ENCODE data around the gene GPC4. TPM values are rescaled to one million over a fixed set of nuclear protein-coding genes. Genes with fewer than 3 reads are reported as not detected.
A peak's percentile ranks its signal among the peaks of the same experiment; 100 is the strongest.
"Not testable (repeated sequence)": the region's sequence is repeated elsewhere in the genome, so short reads cannot be mapped to it uniquely, and the experiment has no call there.

GPC4 gene
- total RNA-seq, 2 donors from 2014 or later = not detected

- Mint-ChIP-seq H3K4me1 (ENCODE audit: low read depth in 2 of 2) (no peaks in the 10 kb centered on the region), H3K27me3 (peaks cover 0 to 13% of the 10 kb centered on the region in 2 donors), H3K27ac (no peak overlapping the region), H3K4me3 (no peak overlapping the region), H3K36me3 (no peaks in the 10 kb centered on the region), H3K9me3 (no peaks in the 10 kb centered on the region)
- ATAC-seq (no peak), DNase-seq (ENCODE audit: low spot score) (no peak)
Observed at GRCh38 chrX:133300591-133300990, 114.7 kb downstream of the GPC4 start.

DNA sequence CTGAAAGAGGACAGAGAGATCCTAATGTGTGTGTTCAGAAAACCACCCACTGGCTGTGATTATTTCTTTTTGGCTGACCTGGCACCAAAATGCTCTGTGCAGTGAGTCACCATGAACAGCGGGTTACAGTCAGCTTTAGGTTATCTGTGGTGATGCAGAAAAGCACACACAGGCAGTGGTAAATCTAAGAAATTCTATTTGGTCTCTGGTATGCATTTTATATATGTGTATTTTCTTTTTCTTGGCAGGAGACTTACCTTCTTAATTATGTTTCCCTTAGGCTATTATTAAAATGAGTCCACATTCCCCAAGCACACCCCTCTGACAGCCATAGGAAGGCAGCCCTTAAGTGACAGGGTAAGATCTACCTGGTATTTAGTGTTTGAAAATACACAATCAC, 118.0 kb downstream of the GPC4 start:
- no peak overlapping the region for H3K27ac Mint-ChIP-seq
- no peaks in the 10 kb centered on the region for H3K9me3 Mint-ChIP-seq
- no peaks in the 10 kb centered on the region for H3K36me3 Mint-ChIP-seq
- no peak for ATAC-seq
- peaks cover 0 to 3% of the 10 kb centered on the region in 2 donors for H3K27me3 Mint-ChIP-seq
- no peak for DNase-seq (ENCODE audit: low spot score)
- H3K4me1 Mint-ChIP-seq (ENCODE audit: low read depth in 2 of 2) = no peaks in the 10 kb centered on the region
- H3K4me3 Mint-ChIP-seq = no peak overlapping the region

DNA sequence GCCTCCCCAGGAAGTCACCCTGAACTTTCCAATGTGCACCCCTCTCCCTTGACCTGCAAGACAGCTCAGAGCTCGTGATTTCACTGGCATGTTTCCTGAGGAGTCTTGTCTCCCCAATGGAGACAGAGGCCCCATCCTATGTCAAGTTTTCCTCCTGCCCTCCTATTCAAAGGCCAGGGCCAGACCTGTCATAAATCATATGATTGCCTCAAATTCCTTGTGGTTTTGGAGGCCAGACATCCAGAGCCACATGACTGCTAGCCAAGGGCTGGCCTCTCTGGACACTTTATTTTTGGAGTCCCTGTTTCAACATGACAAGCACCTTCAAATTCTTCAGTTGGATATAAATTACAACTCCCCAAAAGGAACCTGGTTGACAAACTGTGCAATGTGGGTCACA, 121.2 kb downstream of the GPC4 start:
- Mint-ChIP-seq H3K27ac (no peak overlapping the region), H3K27me3 (peaks cover 0 to 3% of the 10 kb centered on the region in 2 donors), H3K4me3 (no peak overlapping the region), H3K9me3 (no peaks in the 10 kb centered on the region), H3K4me1 (ENCODE audit: low read depth in 2 of 2) (no peaks in the 10 kb centered on the region), H3K36me3 (no peaks in the 10 kb centered on the region)
- no peak for DNase-seq (ENCODE audit: low spot score)
- no peak for ATAC-seq

DNA sequence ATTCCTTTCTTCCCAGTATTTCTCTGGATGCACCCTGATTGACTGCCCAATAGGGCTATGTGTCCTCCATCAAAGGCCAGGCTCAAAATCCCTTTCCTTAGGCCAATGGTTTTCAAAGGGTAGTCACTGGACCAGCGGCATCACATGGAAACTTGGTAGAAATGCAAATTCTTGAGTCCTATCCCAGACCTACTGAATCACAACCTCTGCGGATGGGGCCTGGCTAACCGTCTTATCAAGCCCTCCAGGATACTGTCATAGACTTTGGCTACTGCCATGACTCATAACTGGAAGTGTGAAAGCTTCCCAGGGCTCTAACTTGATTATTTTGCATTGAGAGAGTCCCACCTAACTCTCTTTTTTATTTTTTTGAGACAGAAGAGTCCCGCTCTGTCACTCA, 125.2 kb downstream of the GPC4 start:
- Mint-ChIP-seq H3K27ac (no peak overlapping the region), H3K4me3 (no peak overlapping the region)
- ATAC-seq = no peak

DNA sequence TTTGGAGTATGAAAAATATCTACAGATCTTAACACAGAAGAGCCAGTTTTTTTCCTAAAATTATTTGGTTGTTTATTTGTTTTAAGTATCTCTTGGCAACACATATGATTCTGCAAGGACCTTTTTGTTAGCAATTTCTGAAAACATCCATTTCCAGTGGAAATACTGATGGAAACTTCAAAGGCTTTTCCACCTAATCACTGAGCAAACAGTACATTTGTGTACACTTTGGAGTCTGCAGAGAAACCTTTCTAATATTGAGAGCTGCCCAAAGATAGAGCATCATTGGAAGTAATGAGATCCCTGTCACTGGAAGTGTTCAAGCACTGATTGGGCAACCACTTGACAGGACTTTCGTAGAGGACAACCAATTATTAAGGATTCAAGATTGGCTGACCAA, 127.4 kb downstream of the GPC4 start:
- Mint-ChIP-seq H3K4me3 (no peak overlapping the region), H3K27ac (no peak overlapping the region), H3K4me1 (ENCODE audit: low read depth in 2 of 2) (no peaks in the 10 kb centered on the region), H3K36me3 (no peaks in the 10 kb centered on the region), H3K27me3 (peaks cover 0 to 2% of the 10 kb centered on the region in 2 donors), H3K9me3 (no peaks in the 10 kb centered on the region)
- DNase-seq (ENCODE audit: low spot score) (no peak), ATAC-seq (no peak)

More for the DNA sequence above, 125.2 kb downstream of the GPC4 start:
- no peak for DNase-seq (ENCODE audit: low spot score)
- no peaks in the 10 kb centered on the region for H3K9me3 Mint-ChIP-seq
- H3K27me3 Mint-ChIP-seq = peaks cover 0 to 2% of the 10 kb centered on the region in 2 donors
- no peaks in the 10 kb centered on the region for H3K4me1 Mint-ChIP-seq (ENCODE audit: low read depth in 2 of 2)
- H3K36me3 Mint-ChIP-seq = no peaks in the 10 kb centered on the region

DNA sequence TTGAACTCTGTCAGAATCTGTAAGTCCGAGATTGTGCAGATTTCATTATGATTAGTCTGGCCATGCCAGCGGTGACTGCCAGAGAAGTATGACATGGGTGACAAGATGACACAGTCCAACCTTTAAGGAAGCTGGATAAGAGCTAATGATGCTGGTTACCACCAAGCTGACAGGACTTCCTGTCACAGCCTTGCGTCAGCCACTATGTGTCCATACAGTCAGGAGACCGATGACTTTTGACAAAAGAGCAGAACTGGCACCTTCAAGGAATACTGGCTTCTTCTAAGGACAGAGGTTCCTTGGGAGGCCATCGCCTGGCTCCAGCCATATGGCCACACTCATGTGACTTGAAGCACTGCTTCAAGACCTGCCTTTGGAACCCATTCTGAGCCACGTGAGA, 129.9 kb downstream of the GPC4 start:
- Mint-ChIP-seq H3K36me3 (peaks cover 5% of the 10 kb centered on the region), H3K27me3 (peaks cover 8 to 11% of the 10 kb centered on the region in 2 donors), H3K4me1 (ENCODE audit: low read depth in 2 of 2) (no peaks in the 10 kb centered on the region), H3K4me3 (no peak overlapping the region), H3K9me3 (no peaks in the 10 kb centered on the region), H3K27ac (no peak overlapping the region)
- ATAC-seq = no peak
- DNase-seq (ENCODE audit: low spot score) = no peak

- H3K27ac Mint-ChIP-seq; H3K9me3 Mint-ChIP-seq; H3K4me1 Mint-ChIP-seq (ENCODE audit: low read depth in 2 of 2): not testable (repeated sequence)
Observed at GRCh38 chrX:133279112-133279730, 136.1 kb downstream of the GPC4 start.

GRCh38 chrX:133273180-133273579, 142.1 kb downstream of the GPC4 start:
- ATAC-seq (no peak), DNase-seq (ENCODE audit: low spot score) (no peak)
- no peak overlapping the region for H3K4me3 Mint-ChIP-seq
- H3K9me3 Mint-ChIP-seq = no peaks in the 10 kb centered on the region
- H3K4me1 Mint-ChIP-seq (ENCODE audit: low read depth in 2 of 2) = no peaks in the 10 kb centered on the region
- H3K36me3 Mint-ChIP-seq = no peaks in the 10 kb centered on the region
- peaks cover 11 to 34% of the 10 kb centered on the region in 2 donors for H3K27me3 Mint-ChIP-seq
- no peak overlapping the region for H3K27ac Mint-ChIP-seq

More at GRCh38 chrX:133279112-133279730, 136.1 kb downstream of the GPC4 start:
- not testable (repeated sequence) for ATAC-seq; H3K36me3 Mint-ChIP-seq; DNase-seq (ENCODE audit: low spot score); H3K4me3 Mint-ChIP-seq
- peaks cover 20 to 23% of the 10 kb centered on the region in 2 donors for H3K27me3 Mint-ChIP-seq

GRCh38 chrX:133269168-133269567, 146.1 kb downstream of the GPC4 start:
- Mint-ChIP-seq H3K27me3 (peaks cover 7 to 28% of the 10 kb centered on the region in 2 donors), H3K36me3 (no peaks in the 10 kb centered on the region), H3K4me3 (no peak overlapping the region), H3K27ac (no peak overlapping the region), H3K4me1 (ENCODE audit: low read depth in 2 of 2) (no peaks in the 10 kb centered on the region), H3K9me3 (no peaks in the 10 kb centered on the region)
- ATAC-seq (no peak), DNase-seq (ENCODE audit: low spot score) (no peak)

DNA sequence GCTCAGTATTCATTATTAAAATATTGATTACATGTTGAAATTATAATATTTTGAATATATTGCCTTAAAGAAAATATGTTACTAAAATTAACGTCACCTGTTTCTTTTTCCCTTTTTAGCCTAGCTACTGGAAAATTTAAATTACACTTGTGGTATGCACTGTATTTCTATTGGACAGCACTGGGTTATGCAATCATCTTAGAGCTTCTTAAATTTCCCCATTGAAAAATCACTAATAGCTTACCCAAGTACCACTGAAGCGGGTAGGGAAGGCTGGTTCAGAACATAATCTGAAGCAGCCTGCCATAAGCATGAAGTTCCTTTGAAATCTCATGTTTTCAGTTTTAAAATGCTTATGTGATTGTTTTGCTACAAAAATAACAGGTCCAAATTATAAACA, 147.7 kb downstream of the GPC4 start:
- ATAC-seq (no peak), DNase-seq (ENCODE audit: low spot score) (no peak)
- no peaks in the 10 kb centered on the region for H3K9me3 Mint-ChIP-seq
- H3K36me3 Mint-ChIP-seq = no peaks in the 10 kb centered on the region
- H3K27me3 Mint-ChIP-seq = peaks cover 5 to 27% of the 10 kb centered on the region in 2 donors
- H3K4me3 Mint-ChIP-seq = no peak overlapping the region
- H3K27ac Mint-ChIP-seq = no peak overlapping the region
- H3K4me1 Mint-ChIP-seq (ENCODE audit: low read depth in 2 of 2) = no peaks in the 10 kb centered on the region

DNA sequence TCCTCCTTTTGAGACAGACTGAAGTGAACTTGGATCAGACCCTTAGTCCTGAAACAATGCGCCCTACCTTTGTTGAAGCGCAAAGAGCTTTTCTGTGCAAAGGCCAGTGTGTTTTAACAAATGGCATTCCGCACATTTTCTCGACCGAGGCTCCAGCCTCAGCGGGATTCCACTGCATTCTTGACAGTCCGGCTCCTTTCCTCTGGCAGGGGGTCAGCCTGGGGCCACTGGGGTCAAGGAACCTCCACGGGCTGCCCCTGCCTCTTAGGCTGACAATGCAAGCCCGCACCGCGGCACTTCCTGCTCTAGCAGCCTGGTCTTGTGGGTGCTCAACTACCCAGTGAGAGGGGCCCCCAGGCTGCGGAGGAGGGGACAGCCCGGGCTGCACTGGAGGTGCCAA, 150.0 kb downstream of the GPC4 start:
- no peaks in the 10 kb centered on the region for H3K36me3 Mint-ChIP-seq
- peaks cover 6 to 19% of the 10 kb centered on the region in 2 donors for H3K27me3 Mint-ChIP-seq
- ATAC-seq = peak in 1 of 2 donors; percentile 37
- H3K4me3 Mint-ChIP-seq = no peak overlapping the region
- no peaks in the 10 kb centered on the region for H3K4me1 Mint-ChIP-seq (ENCODE audit: low read depth in 2 of 2)
- H3K27ac Mint-ChIP-seq = no peak overlapping the region
- H3K9me3 Mint-ChIP-seq = no peaks in the 10 kb centered on the region
- DNase-seq (ENCODE audit: low spot score) = no peak

- Mint-ChIP-seq H3K27ac (no peak overlapping the region), H3K36me3 (no peaks in the 10 kb centered on the region), H3K4me3 (no peak overlapping the region), H3K27me3 (peaks cover 6 to 23% of the 10 kb centered on the region in 2 donors), H3K4me1 (ENCODE audit: low read depth in 2 of 2) (no peaks in the 10 kb centered on the region), H3K9me3 (no peaks in the 10 kb centered on the region)
- DNase-seq (ENCODE audit: low spot score) (no peak), ATAC-seq (no peak)
Observed at GRCh38 chrX:133258481-133258880, 156.8 kb downstream of the GPC4 start.

DNA sequence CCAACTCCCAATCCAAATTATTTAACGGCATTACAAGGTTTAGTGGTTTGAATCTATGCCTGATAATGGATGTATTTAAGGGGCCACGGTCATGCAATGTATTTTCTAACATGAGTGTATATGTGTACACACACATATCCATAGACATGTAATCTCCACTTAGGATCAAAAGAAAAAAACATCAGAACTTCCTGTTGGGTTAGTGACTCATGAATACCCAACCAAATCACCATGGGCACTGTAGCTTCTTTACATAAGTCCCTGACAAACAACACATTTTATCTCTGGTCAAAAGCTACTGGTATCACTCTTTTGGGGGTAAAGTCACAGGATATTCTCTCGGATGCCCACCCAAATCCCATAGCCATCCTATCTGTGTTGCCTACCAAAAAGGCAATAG, 160.6 kb downstream of the GPC4 start:
- no peak for DNase-seq (ENCODE audit: low spot score)
- Mint-ChIP-seq H3K36me3 (no peaks in the 10 kb centered on the region), H3K27me3 (peaks cover 0 to 18% of the 10 kb centered on the region in 2 donors), H3K9me3 (no peaks in the 10 kb centered on the region), H3K4me3 (no peak overlapping the region), H3K27ac (no peak overlapping the region), H3K4me1 (ENCODE audit: low read depth in 2 of 2) (no peaks in the 10 kb centered on the region)
- ATAC-seq = no peak

DNA sequence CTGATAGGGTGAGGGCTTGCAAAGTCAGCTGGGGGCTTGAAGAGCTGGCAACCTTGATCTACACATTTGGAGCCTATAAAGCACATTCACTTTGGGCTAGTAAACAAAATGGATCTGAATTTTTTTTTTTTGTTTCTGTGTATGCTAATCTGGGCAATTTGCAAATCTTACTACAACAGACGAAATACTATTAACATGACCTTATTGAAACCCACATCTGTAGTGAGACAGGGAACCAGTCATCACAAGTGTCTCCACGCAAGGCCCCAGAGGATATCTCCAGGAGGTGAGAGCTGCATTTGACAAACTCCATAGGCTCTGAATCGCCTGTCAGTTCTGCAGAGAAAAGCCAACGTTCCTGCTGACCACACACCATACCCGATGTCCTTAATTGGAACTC, 164.1 kb downstream of the GPC4 start:
- DNase-seq (ENCODE audit: low spot score) = no peak
- H3K27ac Mint-ChIP-seq = no peak overlapping the region
- peaks cover 0 to 17% of the 10 kb centered on the region in 2 donors for H3K27me3 Mint-ChIP-seq

More for the DNA sequence above, 164.1 kb downstream of the GPC4 start:
- Mint-ChIP-seq H3K4me3 (no peak overlapping the region), H3K4me1 (ENCODE audit: low read depth in 2 of 2) (no peaks in the 10 kb centered on the region), H3K9me3 (no peaks in the 10 kb centered on the region), H3K36me3 (no peaks in the 10 kb centered on the region)
- no peak for ATAC-seq

Measured in natural killer cell treated with Interleukin-12 subunit alpha and Interleukin-12 subunit beta and Interleukin-15 and Interleukin-18, amount 100 ng/mL, for 72 hours (primary cell).